ENCODE data around the gene SNN.

DNA sequence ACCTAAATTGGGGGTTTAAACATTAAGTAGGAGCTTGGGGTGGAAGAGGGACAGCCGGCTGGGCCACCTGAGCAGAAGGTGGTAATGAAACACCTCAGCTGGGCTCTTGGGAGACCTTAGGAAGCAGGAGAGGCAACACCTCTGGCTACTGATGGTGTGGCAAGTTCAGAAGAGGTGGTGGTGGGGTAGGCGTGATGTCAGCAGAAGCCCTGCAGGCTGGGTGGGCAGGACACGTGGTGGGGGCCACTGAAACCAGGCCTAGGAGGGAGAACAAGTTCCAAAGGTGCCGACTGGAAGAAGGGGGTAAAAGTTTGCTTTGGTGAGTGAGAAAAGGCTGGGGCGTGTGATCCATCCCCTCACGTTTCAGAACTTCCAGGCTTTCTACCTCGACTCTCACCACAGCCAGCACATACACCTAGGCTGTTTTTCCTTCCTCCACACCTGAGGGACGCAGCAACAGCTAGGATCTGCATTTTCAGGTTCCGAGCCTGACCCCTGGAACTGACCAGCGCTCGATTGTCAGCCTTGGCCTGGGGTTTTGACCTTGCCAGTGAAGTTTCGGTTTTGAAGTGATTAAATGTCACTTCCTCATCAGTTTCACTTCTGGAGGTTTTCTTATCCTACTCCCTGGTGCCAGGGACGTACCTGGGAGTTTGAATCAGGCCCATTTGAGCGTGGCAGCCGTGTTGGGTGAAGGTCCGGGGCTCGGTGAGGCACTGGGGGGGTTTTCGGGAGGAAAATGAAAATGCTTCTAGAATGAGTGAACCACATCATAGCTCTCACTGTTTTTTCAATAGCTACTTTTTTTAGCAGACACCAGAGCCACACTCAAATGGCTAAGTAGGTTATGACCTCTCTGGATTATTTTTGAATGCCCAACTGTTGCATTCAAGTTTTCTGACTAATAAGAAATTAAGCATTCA is 10.0 kb downstream of the SNN start:
- TF ChIP-seq, protein P1, sequence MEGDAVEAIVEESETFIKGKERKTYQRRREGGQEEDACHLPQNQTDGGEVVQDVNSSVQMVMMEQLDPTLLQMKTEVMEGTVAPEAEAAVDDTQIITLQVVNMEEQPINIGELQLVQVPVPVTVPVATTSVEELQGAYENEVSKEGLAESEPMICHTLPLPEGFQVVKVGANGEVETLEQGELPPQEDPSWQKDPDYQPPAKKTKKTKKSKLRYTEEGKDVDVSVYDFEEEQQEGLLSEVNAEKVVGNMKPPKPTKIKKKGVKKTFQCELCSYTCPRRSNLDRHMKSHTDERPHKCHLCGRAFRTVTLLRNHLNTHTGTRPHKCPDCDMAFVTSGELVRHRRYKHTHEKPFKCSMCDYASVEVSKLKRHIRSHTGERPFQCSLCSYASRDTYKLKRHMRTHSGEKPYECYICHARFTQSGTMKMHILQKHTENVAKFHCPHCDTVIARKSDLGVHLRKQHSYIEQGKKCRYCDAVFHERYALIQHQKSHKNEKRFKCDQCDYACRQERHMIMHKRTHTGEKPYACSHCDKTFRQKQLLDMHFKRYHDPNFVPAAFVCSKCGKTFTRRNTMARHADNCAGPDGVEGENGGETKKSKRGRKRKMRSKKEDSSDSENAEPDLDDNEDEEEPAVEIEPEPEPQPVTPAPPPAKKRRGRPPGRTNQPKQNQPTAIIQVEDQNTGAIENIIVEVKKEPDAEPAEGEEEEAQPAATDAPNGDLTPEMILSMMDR (IDR thresholded peaks at IDR 0.05), result no peak
- TF ChIP-seq POLR2A (IDR thresholded peaks at IDR 0.05), result no peak

Measured in vagina (tissue), 2 donors.